ENCODE measurements around the gene ARL6IP4. TPM values are rescaled to one million over a fixed set of nuclear protein-coding genes. Genes with fewer than 3 reads are reported as not detected.

The ARL6IP4 gene
- total RNA-seq, 1 experiment from 2014 or later = 171 TPM

GRCh38 chr12:122981587-122982476 is 1.4 kb downstream of the ARL6IP4 start:
- CTCF ChIA-PET = interaction anchor here (0.6 kb wide), 1 partner anchor 67 kb away, joined by 6 read pairs; no protein-coding TSS in a partner anchor

GRCh38 chr12:122982477-122982815 is 2.0 kb downstream of the ARL6IP4 start:
- no peaks in the 10 kb centered on the region for H3K27me3 Mint-ChIP-seq (ENCODE audit: unreplicated experiment)
- H3K27ac Mint-ChIP-seq (ENCODE audit: unreplicated experiment) = no peak overlapping the region
- intact Hi-C loops (cut with micrococcal nuclease; ENCODE audit: unreplicated experiment) = no loop called here
- H3K4me1 Mint-ChIP-seq (ENCODE audit: low read depth, unreplicated experiment) = peaks cover 8% of the 10 kb centered on the region
- CTCF ChIA-PET = no interaction called here
- H3K9me3 Mint-ChIP-seq (ENCODE audit: low read depth, unreplicated experiment) = no peaks in the 10 kb centered on the region
- TF ChIP-seq, protein P1, sequence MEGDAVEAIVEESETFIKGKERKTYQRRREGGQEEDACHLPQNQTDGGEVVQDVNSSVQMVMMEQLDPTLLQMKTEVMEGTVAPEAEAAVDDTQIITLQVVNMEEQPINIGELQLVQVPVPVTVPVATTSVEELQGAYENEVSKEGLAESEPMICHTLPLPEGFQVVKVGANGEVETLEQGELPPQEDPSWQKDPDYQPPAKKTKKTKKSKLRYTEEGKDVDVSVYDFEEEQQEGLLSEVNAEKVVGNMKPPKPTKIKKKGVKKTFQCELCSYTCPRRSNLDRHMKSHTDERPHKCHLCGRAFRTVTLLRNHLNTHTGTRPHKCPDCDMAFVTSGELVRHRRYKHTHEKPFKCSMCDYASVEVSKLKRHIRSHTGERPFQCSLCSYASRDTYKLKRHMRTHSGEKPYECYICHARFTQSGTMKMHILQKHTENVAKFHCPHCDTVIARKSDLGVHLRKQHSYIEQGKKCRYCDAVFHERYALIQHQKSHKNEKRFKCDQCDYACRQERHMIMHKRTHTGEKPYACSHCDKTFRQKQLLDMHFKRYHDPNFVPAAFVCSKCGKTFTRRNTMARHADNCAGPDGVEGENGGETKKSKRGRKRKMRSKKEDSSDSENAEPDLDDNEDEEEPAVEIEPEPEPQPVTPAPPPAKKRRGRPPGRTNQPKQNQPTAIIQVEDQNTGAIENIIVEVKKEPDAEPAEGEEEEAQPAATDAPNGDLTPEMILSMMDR (IDR thresholded peaks at IDR 0.05; ENCODE audit: unreplicated experiment) = no peak
- peaks cover 64% of the 10 kb centered on the region for H3K36me3 Mint-ChIP-seq (ENCODE audit: insufficient read depth, unreplicated experiment)
- H3K4me3 Mint-ChIP-seq (ENCODE audit: low read depth, unreplicated experiment) = peak overlapping the region; percentile 90
- DNase-seq = no peak
- TSS peak; percentile 86 for BruUV-seq (replicated peaks)

More at GRCh38 chr12:122981587-122982476, 1.4 kb downstream of the ARL6IP4 start:
- BruUV-seq (replicated peaks) = no TSS peak
- no peaks in the 10 kb centered on the region for H3K9me3 Mint-ChIP-seq (ENCODE audit: low read depth, unreplicated experiment)
- H3K36me3 Mint-ChIP-seq (ENCODE audit: insufficient read depth, unreplicated experiment) = peaks cover 64% of the 10 kb centered on the region
- H3K4me3 Mint-ChIP-seq (ENCODE audit: low read depth, unreplicated experiment) = peak overlapping the region; percentile 90
- H3K27ac Mint-ChIP-seq (ENCODE audit: unreplicated experiment) = peak overlapping the region; percentile 45
- TF ChIP-seq, protein P1 (IDR thresholded peaks at IDR 0.05; ENCODE audit: unreplicated experiment) = no peak
- DNase-seq = no peak
- peaks cover 8% of the 10 kb centered on the region for H3K4me1 Mint-ChIP-seq (ENCODE audit: low read depth, unreplicated experiment)
- H3K27me3 Mint-ChIP-seq (ENCODE audit: unreplicated experiment) = no peaks in the 10 kb centered on the region
- intact Hi-C loops (cut with micrococcal nuclease; ENCODE audit: unreplicated experiment) = no loop called here

DNA sequence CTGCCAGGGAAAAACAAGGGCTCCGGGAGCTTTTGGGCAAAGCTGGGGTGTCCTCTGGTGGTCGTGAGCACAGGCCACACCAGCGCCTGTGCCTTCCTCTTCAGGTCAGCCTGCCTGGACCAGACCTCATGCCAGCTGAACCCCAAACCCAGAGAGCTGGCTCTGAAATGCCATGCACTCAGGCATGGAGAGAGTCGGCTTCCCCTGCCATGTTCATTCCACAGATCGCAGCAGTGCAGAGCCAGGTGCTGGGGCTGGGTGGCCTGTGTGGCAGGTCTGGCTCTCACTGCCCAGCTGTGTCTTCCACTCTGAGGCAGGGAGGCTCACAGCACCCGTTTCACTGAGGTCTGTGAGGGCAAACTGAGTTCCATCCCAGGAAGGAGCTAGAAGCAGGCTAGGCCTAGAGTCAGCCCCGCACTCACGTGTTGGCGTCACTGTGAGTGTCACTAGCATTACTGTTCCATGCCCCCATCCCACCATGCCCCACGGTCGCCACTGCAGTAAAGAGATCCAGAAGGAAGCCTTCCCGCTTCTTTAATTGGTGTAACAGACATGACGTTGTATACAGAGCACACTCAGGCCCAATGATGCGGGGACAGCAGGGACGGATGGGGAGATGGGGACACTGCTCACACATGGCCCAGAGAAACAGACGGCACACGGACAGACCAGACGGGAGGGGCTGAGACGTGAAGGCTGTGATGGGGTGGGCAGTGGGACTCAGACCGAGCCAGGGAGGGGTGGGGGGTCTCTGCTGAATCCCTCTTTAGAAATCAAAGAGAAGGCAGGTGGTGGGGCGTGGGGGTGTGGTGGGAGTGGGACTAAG is 2.7 kb downstream of the ARL6IP4 start:
- no peaks in the 10 kb centered on the region for H3K9me3 Mint-ChIP-seq (ENCODE audit: low read depth, unreplicated experiment)
- TF ChIP-seq, protein P1 (IDR thresholded peaks at IDR 0.05; ENCODE audit: unreplicated experiment) = no peak
- peaks cover 8% of the 10 kb centered on the region for H3K4me1 Mint-ChIP-seq (ENCODE audit: low read depth, unreplicated experiment)
- no peak for DNase-seq
- peaks cover 58% of the 10 kb centered on the region for H3K36me3 Mint-ChIP-seq (ENCODE audit: insufficient read depth, unreplicated experiment)
- no peak overlapping the region for H3K4me3 Mint-ChIP-seq (ENCODE audit: low read depth, unreplicated experiment)
- BruUV-seq (replicated peaks) = no TSS peak
- peak overlapping the region; percentile 39 for H3K27ac Mint-ChIP-seq (ENCODE audit: unreplicated experiment)
- no peaks in the 10 kb centered on the region for H3K27me3 Mint-ChIP-seq (ENCODE audit: unreplicated experiment)
- intact Hi-C loops (cut with micrococcal nuclease; ENCODE audit: unreplicated experiment) = no loop called here
- CTCF ChIA-PET = no interaction called here

- no peaks in the 10 kb centered on the region for H3K27me3 Mint-ChIP-seq (ENCODE audit: unreplicated experiment)
- no peaks in the 10 kb centered on the region for H3K9me3 Mint-ChIP-seq (ENCODE audit: low read depth, unreplicated experiment)
- H3K4me3 Mint-ChIP-seq (ENCODE audit: low read depth, unreplicated experiment) = no peak overlapping the region
- intact Hi-C loops (cut with micrococcal nuclease; ENCODE audit: unreplicated experiment) = no loop called here
- peaks cover 8% of the 10 kb centered on the region for H3K4me1 Mint-ChIP-seq (ENCODE audit: low read depth, unreplicated experiment)
- TF ChIP-seq, protein P1 (IDR thresholded peaks at IDR 0.05; ENCODE audit: unreplicated experiment) = no peak
- CTCF ChIA-PET = no interaction called here
- BruUV-seq (replicated peaks) = no TSS peak
- H3K27ac Mint-ChIP-seq (ENCODE audit: unreplicated experiment) = no peak overlapping the region
- H3K36me3 Mint-ChIP-seq (ENCODE audit: insufficient read depth, unreplicated experiment) = peaks cover 55% of the 10 kb centered on the region
- DNase-seq = no peak
Measured at GRCh38 chr12:122983789-122984515, 3.5 kb downstream of the ARL6IP4 start.
